GM18505 (cell line): ENCODE results near the gene ELMOD2.
A peak's percentile ranks its signal among the peaks of the same experiment; 100 is the strongest.

ENCODE experiments used
- ATAC-seq: cut with Tn5 transposase; IDR thresholded peaks from one replicate; pipeline ENCODE4 v1.9.1; 2021; ENCODE audit not compliant: unreplicated experiment
- POLR2A ChIP-seq: IDR thresholded peaks from 4 replicates; pipeline ENCODE4 v1.6.1; 2011; ENCODE audit warnings: borderline replicate concordance; ENCODE audit not compliant: insufficient read depth, insufficient read length; ENCODE audit errors: extremely low read depth

ELMOD2 gene

DNA sequence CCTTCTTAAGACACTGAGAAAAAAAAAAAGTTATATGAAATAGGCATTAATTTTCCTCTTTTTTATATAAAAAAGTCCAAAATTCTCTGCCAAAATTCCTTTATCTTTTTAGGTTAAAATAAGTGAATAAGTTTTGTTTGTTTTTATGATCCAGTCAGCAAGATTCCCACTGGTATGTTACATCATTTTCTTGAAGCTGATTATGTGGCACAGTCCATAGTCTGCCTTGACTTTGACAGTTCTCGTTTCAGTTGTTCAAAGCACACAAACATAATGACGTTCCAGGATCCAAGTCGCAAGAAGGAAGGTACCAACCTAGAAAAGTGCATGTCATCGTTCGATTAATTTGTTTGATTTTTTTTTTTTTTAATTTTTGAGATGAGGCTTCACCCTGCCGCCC, 35.7 kb downstream of the ELMOD2 start:
- ATAC-seq: no peak
- no peak for TF ChIP-seq POLR2A

DNA sequence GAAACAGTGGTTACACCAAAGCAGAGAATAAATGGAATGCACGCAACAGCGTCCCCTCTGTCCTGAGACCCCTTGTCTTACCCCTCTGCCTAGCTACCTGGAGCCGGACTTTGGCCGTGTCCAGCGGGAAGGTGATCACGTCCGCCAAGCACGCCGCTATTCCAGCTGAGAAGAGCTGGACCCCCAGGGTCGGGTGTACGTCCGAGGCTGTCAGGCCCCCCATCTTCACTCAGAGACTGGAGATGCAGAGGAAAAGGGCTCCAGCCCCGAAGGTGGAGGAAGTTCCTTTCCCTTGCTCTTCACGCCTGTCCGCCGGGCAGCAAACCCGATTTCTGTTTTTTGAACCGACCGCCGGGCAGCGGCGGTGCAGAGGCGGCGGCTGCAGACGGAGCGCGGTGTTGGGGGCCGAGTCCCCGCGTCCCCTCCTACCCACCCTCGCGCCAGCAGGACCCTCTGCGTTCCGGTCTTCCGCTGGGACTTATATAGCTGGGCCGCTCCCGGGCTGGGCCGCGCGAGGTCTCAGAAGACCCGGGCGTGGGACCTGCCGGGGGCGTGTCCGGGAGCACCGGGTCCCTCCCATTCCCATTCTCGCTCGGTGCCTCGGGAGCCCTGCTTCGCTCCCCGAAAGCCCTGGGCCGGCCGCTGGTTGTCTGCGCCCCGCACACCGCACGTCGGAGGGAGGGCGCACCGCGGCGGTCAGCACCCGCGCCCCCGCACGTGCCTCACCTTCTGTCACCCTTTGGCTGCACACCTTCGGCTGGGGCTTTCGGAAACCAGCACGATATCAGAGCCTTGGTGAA, 44.7 kb downstream of the ELMOD2 start, which contains the start of gene UCP1:
Gene UCP1 (minus strand): TSS at position 455 of the 800 bp plus-strand sequence. CDS start 232 bp downstream, at position 223.
- ATAC-seq: no peak
- TF ChIP-seq POLR2A: no peak

DNA sequence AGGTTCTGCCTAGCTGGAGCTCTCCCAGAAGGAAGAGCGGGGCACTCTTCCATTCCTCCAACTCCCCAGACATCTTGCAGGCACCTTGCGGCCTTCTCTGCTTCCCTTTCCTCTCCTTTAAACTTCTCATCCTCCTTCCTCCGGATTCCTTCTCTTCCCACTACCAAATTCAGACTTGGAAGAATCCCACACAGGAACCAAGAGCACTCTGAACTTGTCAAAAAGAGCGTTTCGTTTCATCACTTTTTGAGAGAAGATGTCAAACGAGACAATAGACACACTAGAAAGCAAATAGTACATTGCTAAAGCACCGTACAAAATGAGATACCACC, 45.3 kb downstream of the ELMOD2 start:
- TF ChIP-seq POLR2A: no peak
- no peak for ATAC-seq

DNA sequence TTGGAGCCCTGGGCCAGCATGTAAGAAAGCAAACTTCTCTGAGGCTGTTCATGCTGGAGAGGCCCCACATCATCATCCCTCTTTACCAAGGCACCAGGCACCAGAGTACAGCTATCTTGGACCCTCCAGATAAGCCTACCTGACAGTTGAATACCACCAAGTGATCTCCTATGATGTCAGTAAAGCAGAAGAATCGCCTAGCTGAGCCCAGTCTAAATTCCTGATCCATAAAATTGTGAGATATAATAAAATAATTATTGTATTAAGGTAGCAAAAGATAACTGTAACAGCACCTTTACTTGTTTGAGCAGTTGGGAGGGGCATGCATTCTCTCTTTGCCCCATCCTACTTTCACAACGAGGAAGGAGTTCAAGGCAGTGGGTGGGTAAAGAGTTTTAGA, 47.7 kb downstream of the ELMOD2 start:
- ATAC-seq: no peak
- TF ChIP-seq POLR2A: no peak

DNA sequence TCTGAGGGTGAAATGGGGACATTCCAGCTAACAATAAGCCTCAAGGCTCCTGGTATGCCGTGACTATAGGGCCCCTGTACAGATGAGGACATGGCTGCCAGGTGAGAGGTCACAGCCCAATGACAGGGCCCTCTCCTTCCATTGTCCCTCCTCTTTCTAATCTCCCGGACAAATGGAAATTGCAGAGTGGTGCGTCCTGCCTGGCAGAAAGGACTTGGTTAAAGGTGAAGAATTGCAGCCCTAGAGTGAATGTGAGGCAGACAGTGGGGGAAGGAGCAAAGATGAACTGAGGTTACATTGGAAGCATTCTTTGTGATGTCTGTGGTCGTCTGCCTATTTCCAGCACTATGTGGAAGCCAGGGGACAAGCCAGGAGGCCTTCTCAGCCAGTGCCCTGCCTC, 51.5 kb downstream of the ELMOD2 start:
- no peak for ATAC-seq
- TF ChIP-seq POLR2A: no peak

DNA sequence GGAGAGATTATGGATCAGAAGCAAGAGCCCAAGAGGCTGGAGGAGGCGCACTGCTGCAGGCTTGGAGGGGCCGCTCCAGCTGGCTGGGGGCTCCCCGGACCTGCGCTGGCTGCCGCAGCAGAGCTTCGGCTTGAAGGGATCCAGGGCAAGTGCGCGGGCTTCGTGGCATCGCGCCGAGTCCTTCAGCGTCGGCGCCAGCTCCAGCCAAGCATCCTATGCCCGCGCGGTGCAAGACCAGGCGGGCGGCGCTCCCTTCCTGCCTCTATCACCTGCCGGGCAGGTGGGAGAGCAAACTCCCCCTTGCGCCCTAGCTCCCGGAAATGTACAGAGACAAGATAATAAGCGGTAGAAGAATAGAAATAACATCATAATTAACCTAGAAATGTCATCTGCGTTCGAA, 55.3 kb downstream of the ELMOD2 start:
- no peak for ATAC-seq
- TF ChIP-seq POLR2A: no peak

DNA sequence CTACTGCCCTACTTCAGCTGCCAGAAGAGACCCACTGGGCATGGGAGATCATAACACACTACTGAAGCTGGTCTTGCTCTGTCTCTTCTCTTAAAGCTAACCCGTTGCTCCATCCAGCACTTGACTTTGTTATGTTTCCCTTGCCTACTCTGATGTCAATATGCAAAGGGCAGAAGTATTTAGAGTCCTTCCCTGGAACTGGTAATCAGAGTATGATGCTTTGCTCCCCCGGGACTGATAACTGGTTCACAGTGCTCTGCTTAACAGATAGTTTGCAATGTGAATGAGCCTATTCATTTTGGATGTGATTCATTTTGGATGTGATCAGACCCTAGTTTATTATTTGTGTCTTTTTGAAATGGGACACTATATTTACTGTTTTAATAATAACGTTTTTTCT, 57.1 kb downstream of the ELMOD2 start:
- no peak for TF ChIP-seq POLR2A
- no peak for ATAC-seq

DNA sequence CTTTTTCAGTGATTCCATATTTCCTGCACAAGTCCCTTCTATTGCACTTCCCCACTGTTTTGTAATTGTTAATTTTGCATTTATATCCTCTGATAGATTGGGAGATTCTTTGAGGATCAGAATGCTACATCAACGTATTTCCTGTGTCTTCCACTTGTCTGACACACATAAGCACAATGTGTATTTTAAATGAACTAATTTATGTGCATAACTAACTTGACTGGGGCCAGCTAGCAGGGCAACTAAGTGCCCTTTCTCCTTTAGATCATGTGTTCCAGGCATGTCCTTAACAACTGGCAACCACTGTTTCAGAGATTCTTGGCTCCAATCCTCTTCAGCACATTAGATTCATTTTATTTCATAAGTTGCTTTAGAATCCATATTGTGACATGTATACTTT, 60.5 kb downstream of the ELMOD2 start:
- TF ChIP-seq POLR2A: no peak
- no peak for ATAC-seq

DNA sequence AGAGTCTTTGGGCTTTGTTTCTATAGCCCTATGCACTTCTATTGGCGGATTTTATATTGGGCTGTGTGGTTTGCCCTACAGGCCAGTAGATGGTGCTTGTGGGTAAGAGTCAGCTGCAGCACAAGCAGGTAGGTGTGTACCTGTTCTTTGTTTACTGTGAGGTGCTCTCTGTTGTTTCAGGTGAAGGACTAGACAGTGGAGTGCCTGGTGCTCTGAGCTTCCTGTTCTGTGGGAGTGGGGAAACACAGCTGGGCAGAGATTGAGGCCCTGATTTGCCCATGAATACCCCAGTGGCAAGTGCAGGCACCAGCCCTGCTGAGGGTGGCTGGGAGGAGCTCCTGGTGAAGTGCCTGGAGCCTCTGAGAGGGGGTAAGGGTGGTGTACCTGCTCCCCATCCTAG, 71.1 kb downstream of the ELMOD2 start:
- ATAC-seq: peak; percentile 81
- TF ChIP-seq POLR2A: no peak

DNA sequence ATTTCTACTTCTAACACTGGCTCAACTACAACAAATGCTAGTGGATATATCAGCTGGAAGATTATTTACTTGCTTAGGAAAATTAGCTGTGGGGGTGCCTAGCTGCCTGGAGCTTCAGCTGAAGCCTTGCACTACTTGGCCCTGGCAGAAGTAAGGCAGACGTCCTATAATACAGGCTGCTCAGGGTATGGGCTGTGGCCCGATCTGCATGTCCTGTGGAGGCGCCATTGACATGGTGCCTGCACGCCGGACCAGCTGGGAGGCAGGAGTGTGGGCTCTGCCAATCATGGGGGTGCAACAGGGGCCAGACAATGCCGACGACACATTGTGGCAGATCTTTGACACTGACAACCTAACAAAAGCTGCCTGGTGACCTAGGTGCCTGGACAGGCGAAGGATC, 76.4 kb downstream of the ELMOD2 start:
- ATAC-seq: no peak

DNA sequence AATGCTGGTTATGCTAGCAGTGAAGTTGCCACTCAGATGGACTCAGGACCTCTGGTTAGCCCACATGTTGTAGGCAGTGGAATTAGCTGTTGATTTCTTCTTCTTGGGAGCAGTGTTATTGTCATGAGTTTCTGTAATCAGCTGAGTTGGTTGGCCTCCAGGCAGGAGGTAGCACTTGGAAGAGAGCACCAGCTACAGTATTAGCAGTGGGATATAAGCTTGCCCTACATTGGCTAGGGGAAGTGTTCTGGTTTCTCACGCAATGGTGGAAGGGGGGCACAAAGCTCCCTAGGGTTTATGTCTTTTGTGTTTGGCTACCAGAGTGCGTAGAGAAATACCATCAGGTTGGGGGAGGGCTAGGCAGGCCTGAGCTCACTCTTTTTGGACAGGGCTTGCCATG, 78.7 kb downstream of the ELMOD2 start:
- no peak for ATAC-seq
- TF ChIP-seq POLR2A: no peak

More for the DNA sequence above, 76.4 kb downstream of the ELMOD2 start:
- TF ChIP-seq POLR2A: no peak

DNA sequence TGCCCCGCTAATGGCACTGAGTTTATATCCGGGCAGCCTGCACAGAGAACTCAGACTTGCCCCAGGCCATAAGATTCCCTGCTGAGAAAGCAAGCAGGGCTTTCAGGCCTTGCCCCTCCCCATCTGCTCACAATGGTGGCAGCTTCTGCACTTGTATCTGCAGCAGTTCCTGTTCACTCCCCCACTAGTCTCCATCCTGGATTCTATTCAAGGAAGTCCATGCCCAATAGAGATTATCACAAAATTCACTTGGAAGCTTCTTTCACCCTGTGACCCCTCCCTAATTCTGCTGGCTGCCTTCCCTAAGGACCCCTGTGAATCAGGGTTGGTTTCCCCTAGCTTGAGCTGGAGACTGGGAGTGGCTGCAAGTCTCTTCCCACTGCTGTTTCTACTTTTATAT, 79.3 kb downstream of the ELMOD2 start:
- ATAC-seq: no peak
- TF ChIP-seq POLR2A: no peak
